ENCODE measurements around the gene MPHOSPH9.

DNA sequence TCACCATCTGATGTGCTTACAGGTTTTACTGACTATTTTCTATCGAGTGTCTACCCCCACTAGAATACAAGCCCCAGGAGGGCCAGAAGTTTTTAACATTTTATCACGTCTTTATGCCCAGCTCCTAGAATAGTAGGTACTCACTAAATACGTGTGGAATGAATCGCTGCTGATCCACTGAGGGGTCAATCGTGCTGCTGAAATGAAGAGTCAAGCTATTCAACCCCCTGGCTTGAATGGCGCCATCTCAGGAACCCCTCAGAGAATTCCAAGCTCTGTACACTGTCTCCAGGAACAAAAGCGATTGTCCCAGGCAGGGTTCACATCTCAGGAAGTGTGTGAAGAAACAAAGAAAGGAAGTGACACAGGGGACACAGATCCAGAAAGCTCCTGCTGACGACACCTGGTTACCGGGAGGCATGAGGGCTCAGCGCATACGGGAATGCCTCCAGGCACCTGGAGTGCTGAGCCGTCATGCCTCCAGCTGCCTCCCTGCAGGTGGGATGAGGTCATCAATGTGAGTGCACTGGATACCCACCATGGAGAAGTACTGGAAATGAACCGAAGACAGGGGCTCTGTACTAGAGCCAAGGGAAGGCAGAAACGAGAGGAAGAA lies 127.6 kb downstream of the MPHOSPH9 start:
- TF ChIP-seq POLR2A (IDR thresholded peaks at IDR 0.05) = no peak
- TF ChIP-seq CTCF (IDR thresholded peaks at IDR 0.05) = no peak
- peak in 2 of 4 donors; percentile 31 to 79 for TF ChIP-seq POLR2AphosphoS5 (IDR thresholded peaks at IDR 0.05)

All from sigmoid colon (tissue), 4 donors.